EH (cell line): ENCODE results near the gene RANBP3.
A peak's percentile ranks its signal among the peaks of the same experiment; 100 is the strongest.
"Not testable (repeated sequence)": the region's sequence is repeated elsewhere in the genome, so short reads cannot be mapped to it uniquely, and the experiment has no call there.

Experiments
- DNase-seq: peaks from one replicate; pipeline ENCODE4 v3.0.0-alpha.2; 2015; ENCODE audit warnings: low read depth

RANBP3 gene

GRCh38 chr19:5903624-5904351 lies 74.2 kb downstream of the RANBP3 start, which contains the start of gene NDUFA11:
NDUFA11 (minus strand) TSS chr19:5903790; CDS start chr19:5903708, 82 bp downstream.
- no peak for DNase-seq

- peak; percentile 69 for DNase-seq
Observed at GRCh38 chr19:5903056-5903623, 74.8 kb downstream of the RANBP3 start.

- DNase-seq, result no peak
Observed at GRCh38 chr19:5900976-5901375, 77.0 kb downstream of the RANBP3 start.

DNA sequence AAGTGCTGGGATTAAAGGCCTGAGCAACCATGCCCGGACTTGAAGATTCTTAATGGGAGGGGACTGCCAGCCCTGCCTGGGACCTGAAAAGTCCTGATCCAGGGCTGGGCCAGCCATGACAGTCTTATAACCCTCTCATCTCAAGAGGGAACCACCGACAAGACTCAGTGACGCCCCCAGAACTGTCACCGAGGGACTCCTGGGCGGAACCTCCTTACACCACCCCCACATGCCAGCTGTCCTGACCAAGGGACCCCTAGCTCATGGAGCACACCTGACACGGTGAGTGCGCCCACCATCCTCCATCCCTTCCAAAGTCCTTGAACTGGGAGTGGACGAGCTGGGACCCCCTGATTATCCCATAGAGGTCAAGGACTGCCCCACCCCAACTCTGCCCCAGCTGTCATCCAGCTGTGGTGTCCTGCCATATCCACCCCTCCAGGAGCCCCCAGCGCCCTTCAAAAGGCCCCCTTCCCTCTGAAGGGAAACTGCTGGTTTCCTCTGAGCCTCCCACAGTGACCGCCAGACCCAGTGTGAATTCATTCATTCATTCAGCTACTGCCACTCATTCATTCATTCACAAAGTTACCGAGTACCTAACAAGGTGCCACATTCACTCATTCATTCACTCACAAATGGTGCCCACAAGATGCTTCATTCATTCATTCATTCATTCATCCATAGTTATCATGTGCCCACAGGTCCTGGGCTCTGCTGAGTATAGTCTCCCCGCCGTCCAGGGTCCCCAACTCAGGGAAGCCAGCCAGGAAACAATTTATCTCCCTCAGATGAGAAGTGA lies 78.0 kb downstream of the RANBP3 start:
- DNase-seq, result no peak

DNA sequence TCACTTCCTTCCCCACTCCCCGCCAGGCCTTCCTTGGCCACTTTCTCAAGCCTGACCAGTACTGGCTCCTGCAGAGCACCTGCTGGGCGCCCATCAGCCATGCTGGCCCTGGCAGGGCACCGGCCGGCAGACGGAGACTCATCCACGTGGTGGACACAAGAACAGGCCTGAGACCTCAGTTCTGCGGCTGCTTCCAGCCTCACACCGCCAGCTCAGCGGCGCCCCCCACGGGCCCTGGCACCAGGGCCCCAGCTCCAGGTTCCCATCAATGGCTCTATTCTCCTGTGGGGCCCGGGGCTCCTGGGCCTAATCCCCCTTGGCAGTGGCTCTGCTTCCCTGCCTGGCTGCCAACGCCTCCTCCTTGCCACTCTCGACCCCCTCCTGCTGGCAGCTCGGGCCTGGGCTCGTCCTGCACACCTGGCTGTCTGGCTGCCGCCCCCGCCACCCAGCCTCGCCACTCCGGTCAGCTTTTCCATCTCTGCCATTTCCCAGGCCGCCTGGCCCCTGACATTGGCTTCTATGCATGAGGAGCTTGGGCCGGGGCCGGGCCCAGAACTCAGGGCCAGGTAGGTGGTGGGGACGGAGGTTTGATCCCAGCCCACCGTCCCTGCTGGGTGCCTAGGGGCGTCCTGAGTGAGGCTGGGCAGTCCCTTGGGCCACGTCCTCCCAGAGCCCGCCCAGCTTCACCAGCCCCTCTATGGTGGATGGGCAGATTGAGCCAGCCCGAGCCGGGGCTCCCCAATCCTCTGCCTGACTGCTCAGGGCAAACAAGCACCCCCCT lies 80.6 kb downstream of the RANBP3 start:
- no peak for DNase-seq

GRCh38 chr19:5896365-5897076 lies 81.4 kb downstream of the RANBP3 start:
- no peak for DNase-seq

- DNase-seq, result no peak
Observed at GRCh38 chr19:5895890-5896289, 82.0 kb downstream of the RANBP3 start.

GRCh38 chr19:5895409-5895808 lies 82.5 kb downstream of the RANBP3 start:
- DNase-seq, result no peak

DNA sequence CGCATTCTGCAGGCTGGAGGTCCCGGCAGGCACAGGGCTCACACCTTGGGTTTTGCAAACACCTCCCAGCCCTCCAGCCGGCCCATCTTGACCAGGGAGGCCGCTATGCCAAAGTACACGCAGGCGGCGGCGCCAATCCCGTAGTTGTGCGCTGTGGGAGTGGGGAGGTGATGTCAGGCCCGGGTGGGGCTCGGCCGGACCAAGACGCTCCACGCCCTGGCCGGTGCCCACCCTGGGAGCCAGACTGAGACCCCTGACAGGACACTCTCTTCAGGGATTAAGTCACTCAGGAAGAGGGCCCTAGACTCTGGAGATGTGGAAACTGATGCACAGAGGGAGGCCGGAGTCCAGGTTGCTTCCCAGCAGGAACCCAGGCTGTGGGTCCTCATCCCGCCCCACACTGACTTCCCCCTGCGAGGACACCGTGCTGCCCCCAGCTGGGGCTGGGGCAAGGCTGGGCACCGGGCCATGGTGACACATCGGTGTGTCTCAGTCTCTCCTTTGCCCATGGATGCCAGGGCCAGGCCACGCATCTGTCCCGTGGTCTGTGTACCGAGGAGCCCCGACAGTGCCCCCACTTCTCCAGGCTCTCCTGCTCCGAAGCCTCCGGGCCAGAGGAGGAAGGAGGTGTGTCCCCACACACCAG lies 83.1 kb downstream of the RANBP3 start:
- no peak for DNase-seq

GRCh38 chr19:5893907-5894703 lies 83.8 kb downstream of the RANBP3 start:
- DNase-seq, result no peak

GRCh38 chr19:5893296-5893903 lies 84.5 kb downstream of the RANBP3 start:
- no peak for DNase-seq

- no peak for DNase-seq
Observed at GRCh38 chr19:5892772-5893275, 85.1 kb downstream of the RANBP3 start.

DNA sequence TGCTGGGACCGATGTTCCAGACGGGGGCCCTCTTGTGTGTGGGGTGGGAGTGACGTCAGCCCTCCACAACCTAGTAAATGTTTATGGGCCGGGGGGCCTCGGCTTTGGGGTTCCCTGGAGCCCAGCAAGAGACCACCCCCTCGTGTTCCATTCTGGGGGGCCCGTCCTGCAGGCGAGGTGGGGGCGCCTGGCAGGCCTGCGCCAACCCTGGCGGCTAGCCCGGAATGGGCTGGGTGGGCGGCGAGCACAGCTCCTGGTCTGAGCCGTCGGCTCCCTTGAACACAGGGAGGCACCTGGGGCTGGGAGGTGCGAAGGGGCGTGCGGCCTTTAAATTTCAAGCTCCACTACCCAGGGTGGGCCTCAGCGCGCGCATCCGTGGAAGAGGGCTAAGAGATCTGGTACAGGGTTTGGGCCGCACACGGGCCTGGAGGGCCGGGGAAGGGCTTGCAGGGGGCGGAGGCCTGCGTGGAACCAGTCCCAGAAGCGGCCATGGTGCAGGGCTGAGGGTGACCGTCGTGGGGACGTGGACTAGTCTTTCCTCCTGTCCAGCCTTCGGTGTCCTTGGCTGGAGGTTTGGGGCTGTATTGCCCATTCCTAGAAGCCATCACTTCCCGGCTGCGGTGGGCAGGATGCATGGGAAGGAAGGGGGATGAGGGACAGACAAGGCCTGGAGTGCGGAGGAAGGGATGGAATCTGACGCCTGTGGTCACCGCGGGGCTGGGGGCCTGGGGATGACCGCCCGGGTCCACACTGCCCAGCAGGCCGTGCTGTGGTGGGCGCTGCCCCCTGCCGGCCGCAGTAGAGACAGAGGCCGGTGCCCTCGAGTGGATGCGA lies 85.8 kb downstream of the RANBP3 start:
- peak; percentile 63 for DNase-seq

DNA sequence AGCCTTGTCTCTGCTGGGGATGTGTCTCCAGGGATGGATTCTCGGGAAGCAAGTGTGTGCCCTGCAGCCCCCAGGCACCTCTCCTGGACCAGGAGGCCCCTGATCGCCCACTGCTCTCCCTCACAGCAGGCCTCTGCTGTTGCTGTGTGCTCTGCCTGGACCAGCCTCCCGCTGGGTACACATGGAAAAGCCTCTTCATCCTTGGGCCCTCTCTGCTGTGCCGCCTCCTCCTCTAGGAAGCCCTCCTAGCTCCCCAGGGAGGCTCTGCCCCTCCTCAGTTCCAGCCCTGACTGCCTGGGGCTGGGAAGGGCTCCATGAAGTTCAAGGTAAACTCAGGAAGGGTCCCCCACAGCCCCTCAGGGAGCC lies 86.4 kb downstream of the RANBP3 start:
- DNase-seq, result no peak

DNA sequence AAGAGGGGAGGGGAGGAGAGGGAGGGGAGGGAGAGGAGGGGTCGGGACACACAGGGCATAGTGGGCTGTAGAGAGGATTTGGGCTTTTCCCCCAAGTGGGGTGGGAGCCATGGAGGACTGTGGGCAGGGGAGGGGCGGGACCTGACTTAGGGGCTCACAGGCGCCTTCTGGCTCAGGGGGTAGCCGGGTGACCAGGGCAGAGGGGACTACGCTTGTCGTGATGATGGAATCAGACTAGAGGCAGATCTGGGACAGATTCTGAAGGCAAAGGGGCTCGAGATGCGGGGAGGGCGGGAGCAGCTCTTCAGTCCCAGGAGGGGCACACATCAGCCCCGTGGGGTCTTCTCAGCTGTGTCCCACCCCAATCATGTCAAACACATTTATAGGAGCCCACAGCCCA lies 87.8 kb downstream of the RANBP3 start:
- no peak for DNase-seq

- DNase-seq, result peak; percentile 81
Observed at GRCh38 chr19:5889288-5889971, 88.5 kb downstream of the RANBP3 start.

- not testable (repeated sequence) for DNase-seq
Observed at GRCh38 chr19:5884065-5884811, 93.7 kb downstream of the RANBP3 start.
